ENCODE measurements around the gene ZNF235.

GRCh38 chr19:44260695-44261446 lies 44.0 kb downstream of the ZNF235 start:
- TF ChIP-seq CTCF (IDR thresholded peaks at IDR 0.05) (no peak), POLR2A (IDR thresholded peaks at IDR 0.05) (no peak)
